WTC11 (cell line): ENCODE data around the gene YARS2. TPM values are rescaled to one million over a fixed set of nuclear protein-coding genes. Genes with fewer than 3 reads are reported as not detected.

Source experiments
- CBFB ChIP-seq: sonication (generic); formaldehyde crosslinking; IDR thresholded peaks from 2 replicates; pipeline ENCODE4 v1.8.1; 2022; ENCODE audit warnings: mild to moderate bottlenecking, low read depth, missing genetic modification reagents
- JAZF1 ChIP-seq: fragments of 250-450 bp; sonication (Bioruptor Pico); IDR thresholded peaks from 2 replicates; pipeline ENCODE4 v1.9.0; 2021; ENCODE audit warnings: moderate library complexity, mild to moderate bottlenecking, inconsistent platforms
- KAT7 ChIP-seq: sonication (generic); formaldehyde crosslinking; IDR thresholded peaks from 2 replicates; pipeline ENCODE4 v1.8.1; 2023; ENCODE audit warnings: missing genetic modification reagents, mild to moderate bottlenecking, borderline replicate concordance
- TCF7 ChIP-seq: sonication (generic); formaldehyde crosslinking; IDR thresholded peaks from 2 replicates; pipeline ENCODE4 v1.8.0; 2022; ENCODE audit warnings: mild to moderate bottlenecking, low read depth, missing genetic modification reagents, moderate library complexity
- total RNA-seq: library from RNA; stranded (reverse); gene quantifications from 3 replicates; pipeline ENCODE4 v1.2.3, GENCODE V29; 2021
- TF ChIP-seq, protein P1 (sequence below): fragments of 250-450 bp; sonication (Bioruptor Pico); IDR thresholded peaks from 2 replicates; pipeline ENCODE4 v1.9.0; 2021; ENCODE audit warnings: mild to moderate bottlenecking, borderline replicate concordance
- TF ChIP-seq, protein P2 (sequence below): fragments of 250-450 bp; sonication (Bioruptor Pico); conservative IDR thresholded peaks from 2 replicates; pipeline ENCODE4 v1.9.0; 2021; ENCODE audit warnings: mild to moderate bottlenecking
- TF ChIP-seq, protein P3 (sequence below): fragments of 250-450 bp; sonication (Bioruptor Pico); IDR thresholded peaks from 2 replicates; pipeline ENCODE4 v1.9.0; 2021; ENCODE audit warnings: mild to moderate bottlenecking
- TF ChIP-seq, protein P4 (sequence below): sonication (generic); formaldehyde crosslinking; IDR thresholded peaks from 2 replicates; pipeline ENCODE4 v1.8.0; 2023; ENCODE audit warnings: missing genetic modification reagents
- TF ChIP-seq, protein P5 (sequence below): sonication (generic); formaldehyde crosslinking; IDR thresholded peaks from 2 replicates; pipeline ENCODE4 v1.8.1; 2023; ENCODE audit warnings: mild to moderate bottlenecking, moderate library complexity, missing genetic modification reagents
- TF ChIP-seq, protein P6 (sequence below): fragments of 200-600 bp; IDR thresholded peaks from 2 replicates; pipeline ENCODE4 v1.8.0; 2022; ENCODE audit warnings: antibody characterized with exemption
- TF ChIP-seq, protein P7 (sequence below): sonication (generic); formaldehyde crosslinking; IDR thresholded peaks from 2 replicates; pipeline ENCODE4 v1.8.1; 2023; ENCODE audit warnings: mild to moderate bottlenecking, missing genetic modification reagents
- TF ChIP-seq, protein P8 (sequence below): sonication (generic); formaldehyde crosslinking; IDR thresholded peaks from 2 replicates; pipeline ENCODE4 v1.8.0; 2023; ENCODE audit warnings: missing genetic modification reagents, mild to moderate bottlenecking, borderline replicate concordance
- TF ChIP-seq, protein P9 (sequence below): sonication (generic); formaldehyde crosslinking; IDR thresholded peaks from 2 replicates; pipeline ENCODE4 v1.8.0; 2022; ENCODE audit warnings: missing genetic modification reagents

The YARS2 gene
- total RNA-seq, 1 experiment from 2014 or later = 41.4 TPM

DNA sequence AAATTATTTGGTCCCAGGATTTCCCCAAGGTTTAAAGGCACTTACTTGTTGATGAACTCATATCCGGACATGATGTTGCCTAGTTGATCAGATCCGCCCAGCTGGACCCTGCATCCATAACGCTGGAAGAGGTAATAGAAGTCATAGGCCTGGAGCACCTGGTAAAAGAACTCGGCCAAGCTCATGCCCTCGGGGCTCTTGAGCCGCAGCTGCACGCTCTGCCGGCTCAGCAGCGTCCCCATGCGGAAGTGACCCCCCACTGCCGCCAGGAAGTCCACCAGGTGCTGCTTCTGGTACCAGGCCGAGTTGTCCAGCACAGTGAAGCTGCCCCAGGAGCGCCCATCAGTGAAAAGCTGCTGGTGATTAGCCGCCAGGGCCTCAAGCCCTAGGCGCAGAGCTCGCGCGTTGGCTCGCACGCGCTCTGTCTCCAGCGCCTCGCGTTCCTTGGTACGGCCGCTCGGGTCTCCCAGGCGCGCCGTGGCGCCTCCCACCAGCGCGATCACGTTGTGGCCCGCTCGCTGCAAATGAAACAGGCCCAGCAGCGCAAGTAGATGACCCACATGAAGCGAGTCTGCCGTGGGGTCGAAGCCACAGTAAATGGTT, 545 bp downstream of the YARS2 start (continued):
- TF ChIP-seq, protein P1, sequence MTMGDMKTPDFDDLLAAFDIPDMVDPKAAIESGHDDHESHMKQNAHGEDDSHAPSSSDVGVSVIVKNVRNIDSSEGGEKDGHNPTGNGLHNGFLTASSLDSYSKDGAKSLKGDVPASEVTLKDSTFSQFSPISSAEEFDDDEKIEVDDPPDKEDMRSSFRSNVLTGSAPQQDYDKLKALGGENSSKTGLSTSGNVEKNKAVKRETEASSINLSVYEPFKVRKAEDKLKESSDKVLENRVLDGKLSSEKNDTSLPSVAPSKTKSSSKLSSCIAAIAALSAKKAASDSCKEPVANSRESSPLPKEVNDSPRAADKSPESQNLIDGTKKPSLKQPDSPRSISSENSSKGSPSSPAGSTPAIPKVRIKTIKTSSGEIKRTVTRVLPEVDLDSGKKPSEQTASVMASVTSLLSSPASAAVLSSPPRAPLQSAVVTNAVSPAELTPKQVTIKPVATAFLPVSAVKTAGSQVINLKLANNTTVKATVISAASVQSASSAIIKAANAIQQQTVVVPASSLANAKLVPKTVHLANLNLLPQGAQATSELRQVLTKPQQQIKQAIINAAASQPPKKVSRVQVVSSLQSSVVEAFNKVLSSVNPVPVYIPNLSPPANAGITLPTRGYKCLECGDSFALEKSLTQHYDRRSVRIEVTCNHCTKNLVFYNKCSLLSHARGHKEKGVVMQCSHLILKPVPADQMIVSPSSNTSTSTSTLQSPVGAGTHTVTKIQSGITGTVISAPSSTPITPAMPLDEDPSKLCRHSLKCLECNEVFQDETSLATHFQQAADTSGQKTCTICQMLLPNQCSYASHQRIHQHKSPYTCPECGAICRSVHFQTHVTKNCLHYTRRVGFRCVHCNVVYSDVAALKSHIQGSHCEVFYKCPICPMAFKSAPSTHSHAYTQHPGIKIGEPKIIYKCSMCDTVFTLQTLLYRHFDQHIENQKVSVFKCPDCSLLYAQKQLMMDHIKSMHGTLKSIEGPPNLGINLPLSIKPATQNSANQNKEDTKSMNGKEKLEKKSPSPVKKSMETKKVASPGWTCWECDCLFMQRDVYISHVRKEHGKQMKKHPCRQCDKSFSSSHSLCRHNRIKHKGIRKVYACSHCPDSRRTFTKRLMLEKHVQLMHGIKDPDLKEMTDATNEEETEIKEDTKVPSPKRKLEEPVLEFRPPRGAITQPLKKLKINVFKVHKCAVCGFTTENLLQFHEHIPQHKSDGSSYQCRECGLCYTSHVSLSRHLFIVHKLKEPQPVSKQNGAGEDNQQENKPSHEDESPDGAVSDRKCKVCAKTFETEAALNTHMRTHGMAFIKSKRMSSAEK (CRISPR knock-in tag) = no peak
- no peak for TF ChIP-seq CBFB (CRISPR knock-in tag)
- TF ChIP-seq, protein P2, sequence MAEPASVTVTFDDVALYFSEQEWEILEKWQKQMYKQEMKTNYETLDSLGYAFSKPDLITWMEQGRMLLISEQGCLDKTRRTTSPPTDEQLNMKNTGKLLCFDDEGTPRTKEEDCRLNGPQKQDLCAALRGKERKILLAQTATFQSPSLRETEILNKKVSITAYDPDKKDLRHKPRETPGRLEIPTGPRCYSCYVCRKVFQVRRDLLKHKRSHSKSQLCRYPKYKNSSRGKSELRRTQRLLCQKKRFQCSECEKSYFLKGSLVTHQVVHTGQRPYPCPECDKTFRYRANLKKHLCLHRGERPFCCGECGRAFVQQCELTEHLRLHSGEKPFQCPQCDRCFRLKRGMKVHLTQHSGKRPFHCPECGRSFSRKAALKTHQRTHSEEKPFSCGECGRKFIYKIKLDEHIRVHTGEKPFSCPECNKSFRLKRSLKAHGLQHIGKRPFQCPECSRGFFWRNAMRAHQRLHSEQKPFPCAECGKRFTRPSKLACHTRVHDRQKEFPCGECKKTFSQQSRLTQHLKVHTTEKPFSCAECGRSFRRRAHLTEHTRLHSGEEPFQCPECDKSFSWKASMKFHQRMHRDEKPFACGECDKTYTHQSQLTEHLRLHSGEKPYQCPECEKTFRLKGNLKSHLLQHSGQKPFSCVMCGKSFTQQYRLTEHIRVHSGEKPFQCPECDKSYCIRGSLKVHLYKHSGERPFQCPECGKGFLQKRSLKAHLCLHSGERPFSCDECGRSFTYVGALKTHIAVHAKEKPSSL (CRISPR knock-in tag) = no peak
- TF ChIP-seq KAT7 (CRISPR knock-in tag) = peak; percentile 79; the same call in 1 of the 2 replicates
- TF ChIP-seq, protein P3, sequence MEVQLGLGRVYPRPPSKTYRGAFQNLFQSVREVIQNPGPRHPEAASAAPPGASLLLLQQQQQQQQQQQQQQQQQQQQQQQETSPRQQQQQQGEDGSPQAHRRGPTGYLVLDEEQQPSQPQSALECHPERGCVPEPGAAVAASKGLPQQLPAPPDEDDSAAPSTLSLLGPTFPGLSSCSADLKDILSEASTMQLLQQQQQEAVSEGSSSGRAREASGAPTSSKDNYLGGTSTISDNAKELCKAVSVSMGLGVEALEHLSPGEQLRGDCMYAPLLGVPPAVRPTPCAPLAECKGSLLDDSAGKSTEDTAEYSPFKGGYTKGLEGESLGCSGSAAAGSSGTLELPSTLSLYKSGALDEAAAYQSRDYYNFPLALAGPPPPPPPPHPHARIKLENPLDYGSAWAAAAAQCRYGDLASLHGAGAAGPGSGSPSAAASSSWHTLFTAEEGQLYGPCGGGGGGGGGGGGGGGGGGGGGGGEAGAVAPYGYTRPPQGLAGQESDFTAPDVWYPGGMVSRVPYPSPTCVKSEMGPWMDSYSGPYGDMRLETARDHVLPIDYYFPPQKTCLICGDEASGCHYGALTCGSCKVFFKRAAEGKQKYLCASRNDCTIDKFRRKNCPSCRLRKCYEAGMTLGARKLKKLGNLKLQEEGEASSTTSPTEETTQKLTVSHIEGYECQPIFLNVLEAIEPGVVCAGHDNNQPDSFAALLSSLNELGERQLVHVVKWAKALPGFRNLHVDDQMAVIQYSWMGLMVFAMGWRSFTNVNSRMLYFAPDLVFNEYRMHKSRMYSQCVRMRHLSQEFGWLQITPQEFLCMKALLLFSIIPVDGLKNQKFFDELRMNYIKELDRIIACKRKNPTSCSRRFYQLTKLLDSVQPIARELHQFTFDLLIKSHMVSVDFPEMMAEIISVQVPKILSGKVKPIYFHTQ (CRISPR knock-in tag) = no peak
- TF ChIP-seq, protein P4, sequence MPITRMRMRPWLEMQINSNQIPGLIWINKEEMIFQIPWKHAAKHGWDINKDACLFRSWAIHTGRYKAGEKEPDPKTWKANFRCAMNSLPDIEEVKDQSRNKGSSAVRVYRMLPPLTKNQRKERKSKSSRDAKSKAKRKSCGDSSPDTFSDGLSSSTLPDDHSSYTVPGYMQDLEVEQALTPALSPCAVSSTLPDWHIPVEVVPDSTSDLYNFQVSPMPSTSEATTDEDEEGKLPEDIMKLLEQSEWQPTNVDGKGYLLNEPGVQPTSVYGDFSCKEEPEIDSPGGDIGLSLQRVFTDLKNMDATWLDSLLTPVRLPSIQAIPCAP (CRISPR knock-in tag) = no peak
- no peak for TF ChIP-seq TCF7 (CRISPR knock-in tag)
- TF ChIP-seq, protein P5, sequence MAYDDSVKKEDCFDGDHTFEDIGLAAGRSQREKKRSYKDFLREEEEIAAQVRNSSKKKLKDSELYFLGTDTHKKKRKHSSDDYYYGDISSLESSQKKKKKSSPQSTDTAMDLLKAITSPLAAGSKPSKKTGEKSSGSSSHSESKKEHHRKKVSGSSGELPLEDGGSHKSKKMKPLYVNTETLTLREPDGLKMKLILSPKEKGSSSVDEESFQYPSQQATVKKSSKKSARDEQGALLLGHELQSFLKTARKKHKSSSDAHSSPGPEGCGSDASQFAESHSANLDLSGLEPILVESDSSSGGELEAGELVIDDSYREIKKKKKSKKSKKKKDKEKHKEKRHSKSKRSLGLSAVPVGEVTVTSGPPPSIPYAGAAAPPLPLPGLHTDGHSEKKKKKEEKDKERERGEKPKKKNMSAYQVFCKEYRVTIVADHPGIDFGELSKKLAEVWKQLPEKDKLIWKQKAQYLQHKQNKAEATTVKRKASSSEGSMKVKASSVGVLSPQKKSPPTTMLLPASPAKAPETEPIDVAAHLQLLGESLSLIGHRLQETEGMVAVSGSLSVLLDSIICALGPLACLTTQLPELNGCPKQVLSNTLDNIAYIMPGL (CRISPR knock-in tag) = peak; percentile 90; the same call in 1 of the 2 replicates
- TF ChIP-seq, protein P6, sequence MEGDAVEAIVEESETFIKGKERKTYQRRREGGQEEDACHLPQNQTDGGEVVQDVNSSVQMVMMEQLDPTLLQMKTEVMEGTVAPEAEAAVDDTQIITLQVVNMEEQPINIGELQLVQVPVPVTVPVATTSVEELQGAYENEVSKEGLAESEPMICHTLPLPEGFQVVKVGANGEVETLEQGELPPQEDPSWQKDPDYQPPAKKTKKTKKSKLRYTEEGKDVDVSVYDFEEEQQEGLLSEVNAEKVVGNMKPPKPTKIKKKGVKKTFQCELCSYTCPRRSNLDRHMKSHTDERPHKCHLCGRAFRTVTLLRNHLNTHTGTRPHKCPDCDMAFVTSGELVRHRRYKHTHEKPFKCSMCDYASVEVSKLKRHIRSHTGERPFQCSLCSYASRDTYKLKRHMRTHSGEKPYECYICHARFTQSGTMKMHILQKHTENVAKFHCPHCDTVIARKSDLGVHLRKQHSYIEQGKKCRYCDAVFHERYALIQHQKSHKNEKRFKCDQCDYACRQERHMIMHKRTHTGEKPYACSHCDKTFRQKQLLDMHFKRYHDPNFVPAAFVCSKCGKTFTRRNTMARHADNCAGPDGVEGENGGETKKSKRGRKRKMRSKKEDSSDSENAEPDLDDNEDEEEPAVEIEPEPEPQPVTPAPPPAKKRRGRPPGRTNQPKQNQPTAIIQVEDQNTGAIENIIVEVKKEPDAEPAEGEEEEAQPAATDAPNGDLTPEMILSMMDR = peak; percentile 80
- TF ChIP-seq JAZF1 = no peak
- TF ChIP-seq, protein P7, sequence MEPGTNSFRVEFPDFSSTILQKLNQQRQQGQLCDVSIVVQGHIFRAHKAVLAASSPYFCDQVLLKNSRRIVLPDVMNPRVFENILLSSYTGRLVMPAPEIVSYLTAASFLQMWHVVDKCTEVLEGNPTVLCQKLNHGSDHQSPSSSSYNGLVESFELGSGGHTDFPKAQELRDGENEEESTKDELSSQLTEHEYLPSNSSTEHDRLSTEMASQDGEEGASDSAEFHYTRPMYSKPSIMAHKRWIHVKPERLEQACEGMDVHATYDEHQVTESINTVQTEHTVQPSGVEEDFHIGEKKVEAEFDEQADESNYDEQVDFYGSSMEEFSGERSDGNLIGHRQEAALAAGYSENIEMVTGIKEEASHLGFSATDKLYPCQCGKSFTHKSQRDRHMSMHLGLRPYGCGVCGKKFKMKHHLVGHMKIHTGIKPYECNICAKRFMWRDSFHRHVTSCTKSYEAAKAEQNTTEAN (CRISPR knock-in tag) = no peak
- TF ChIP-seq, protein P8, sequence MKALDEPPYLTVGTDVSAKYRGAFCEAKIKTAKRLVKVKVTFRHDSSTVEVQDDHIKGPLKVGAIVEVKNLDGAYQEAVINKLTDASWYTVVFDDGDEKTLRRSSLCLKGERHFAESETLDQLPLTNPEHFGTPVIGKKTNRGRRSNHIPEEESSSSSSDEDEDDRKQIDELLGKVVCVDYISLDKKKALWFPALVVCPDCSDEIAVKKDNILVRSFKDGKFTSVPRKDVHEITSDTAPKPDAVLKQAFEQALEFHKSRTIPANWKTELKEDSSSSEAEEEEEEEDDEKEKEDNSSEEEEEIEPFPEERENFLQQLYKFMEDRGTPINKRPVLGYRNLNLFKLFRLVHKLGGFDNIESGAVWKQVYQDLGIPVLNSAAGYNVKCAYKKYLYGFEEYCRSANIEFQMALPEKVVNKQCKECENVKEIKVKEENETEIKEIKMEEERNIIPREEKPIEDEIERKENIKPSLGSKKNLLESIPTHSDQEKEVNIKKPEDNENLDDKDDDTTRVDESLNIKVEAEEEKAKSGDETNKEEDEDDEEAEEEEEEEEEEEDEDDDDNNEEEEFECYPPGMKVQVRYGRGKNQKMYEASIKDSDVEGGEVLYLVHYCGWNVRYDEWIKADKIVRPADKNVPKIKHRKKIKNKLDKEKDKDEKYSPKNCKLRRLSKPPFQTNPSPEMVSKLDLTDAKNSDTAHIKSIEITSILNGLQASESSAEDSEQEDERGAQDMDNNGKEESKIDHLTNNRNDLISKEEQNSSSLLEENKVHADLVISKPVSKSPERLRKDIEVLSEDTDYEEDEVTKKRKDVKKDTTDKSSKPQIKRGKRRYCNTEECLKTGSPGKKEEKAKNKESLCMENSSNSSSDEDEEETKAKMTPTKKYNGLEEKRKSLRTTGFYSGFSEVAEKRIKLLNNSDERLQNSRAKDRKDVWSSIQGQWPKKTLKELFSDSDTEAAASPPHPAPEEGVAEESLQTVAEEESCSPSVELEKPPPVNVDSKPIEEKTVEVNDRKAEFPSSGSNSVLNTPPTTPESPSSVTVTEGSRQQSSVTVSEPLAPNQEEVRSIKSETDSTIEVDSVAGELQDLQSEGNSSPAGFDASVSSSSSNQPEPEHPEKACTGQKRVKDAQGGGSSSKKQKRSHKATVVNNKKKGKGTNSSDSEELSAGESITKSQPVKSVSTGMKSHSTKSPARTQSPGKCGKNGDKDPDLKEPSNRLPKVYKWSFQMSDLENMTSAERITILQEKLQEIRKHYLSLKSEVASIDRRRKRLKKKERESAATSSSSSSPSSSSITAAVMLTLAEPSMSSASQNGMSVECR (CRISPR knock-in tag) = peak; percentile 61; the same call in 1 of the 2 replicates
- TF ChIP-seq, protein P9, sequence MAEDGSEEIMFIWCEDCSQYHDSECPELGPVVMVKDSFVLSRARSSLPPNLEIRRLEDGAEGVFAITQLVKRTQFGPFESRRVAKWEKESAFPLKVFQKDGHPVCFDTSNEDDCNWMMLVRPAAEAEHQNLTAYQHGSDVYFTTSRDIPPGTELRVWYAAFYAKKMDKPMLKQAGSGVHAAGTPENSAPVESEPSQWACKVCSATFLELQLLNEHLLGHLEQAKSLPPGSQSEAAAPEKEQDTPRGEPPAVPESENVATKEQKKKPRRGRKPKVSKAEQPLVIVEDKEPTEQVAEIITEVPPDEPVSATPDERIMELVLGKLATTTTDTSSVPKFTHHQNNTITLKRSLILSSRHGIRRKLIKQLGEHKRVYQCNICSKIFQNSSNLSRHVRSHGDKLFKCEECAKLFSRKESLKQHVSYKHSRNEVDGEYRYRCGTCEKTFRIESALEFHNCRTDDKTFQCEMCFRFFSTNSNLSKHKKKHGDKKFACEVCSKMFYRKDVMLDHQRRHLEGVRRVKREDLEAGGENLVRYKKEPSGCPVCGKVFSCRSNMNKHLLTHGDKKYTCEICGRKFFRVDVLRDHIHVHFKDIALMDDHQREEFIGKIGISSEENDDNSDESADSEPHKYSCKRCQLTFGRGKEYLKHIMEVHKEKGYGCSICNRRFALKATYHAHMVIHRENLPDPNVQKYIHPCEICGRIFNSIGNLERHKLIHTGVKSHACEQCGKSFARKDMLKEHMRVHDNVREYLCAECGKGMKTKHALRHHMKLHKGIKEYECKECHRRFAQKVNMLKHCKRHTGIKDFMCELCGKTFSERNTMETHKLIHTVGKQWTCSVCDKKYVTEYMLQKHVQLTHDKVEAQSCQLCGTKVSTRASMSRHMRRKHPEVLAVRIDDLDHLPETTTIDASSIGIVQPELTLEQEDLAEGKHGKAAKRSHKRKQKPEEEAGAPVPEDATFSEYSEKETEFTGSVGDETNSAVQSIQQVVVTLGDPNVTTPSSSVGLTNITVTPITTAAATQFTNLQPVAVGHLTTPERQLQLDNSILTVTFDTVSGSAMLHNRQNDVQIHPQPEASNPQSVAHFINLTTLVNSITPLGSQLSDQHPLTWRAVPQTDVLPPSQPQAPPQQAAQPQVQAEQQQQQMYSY (CRISPR knock-in tag) = no peak
